ENCODE measurements around the gene DAG1. TPM values are rescaled to one million over a fixed set of nuclear protein-coding genes. Genes with fewer than 3 reads are reported as not detected.

DAG1 gene
- total and polyA plus RNA-seq, 7 experiments from 2014 or later, result 5.4 to 22.3 (median 16.9) TPM

DNA sequence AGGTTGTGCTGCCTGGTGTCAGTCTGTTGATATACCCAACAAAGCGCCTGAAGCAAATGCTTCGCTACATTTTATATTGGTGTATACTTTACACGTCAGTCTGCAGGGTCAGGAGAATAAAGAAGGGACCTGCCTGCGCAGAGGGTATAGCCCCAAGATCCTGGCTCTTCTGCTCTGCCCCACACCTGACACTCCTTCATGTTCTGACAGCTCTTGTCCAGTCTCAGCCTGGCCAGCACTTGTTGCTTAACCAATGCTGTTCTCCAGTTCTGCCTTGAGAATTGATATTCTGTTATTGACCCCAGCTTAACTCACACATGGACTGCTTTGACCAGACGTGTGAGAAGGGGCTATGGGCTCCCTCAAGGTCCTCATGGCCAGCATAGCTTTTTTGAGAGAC is 48.4 kb downstream of the DAG1 start:
- Histone ChIP-seq H3K36me3 (ENCODE audit: control insufficient read depth in 2 of 3, insufficient read depth in 3 of 3, low read length in 3 of 3) (peaks cover 0 to 45% (median 5%) of the 10 kb centered on the region in 3 experiments), H3K27me3 (ENCODE audit: control insufficient read depth in 2 of 2, insufficient read depth in 2 of 2, low read length in 2 of 2) (no peaks in the 10 kb centered on the region), H3K4me1 (ENCODE audit: control insufficient read depth in 2 of 2, insufficient read depth in 2 of 2, low read length in 2 of 2) (no peaks in the 10 kb centered on the region), H3K4me3 (ENCODE audit: low read length) (no peak overlapping the region), H3K27ac (ENCODE audit: low read depth, low read length) (no peak overlapping the region), H3K9me3 (ENCODE audit: control insufficient read depth in 2 of 3, low read length in 3 of 3) (no peaks in the 10 kb centered on the region)
- peaks cover 5 to 34% (median 25%) of the 10 kb centered on the region in 7 donors for H3K4me1 Mint-ChIP-seq
- H3K27me3 Mint-ChIP-seq, result no peaks in the 10 kb centered on the region
- DNase-seq, result no peak
- intact Hi-C loops (cut with micrococcal nuclease), result no loop called here
- ATAC-seq, result no peak
- H3K9me3 Mint-ChIP-seq, result no peaks in the 10 kb centered on the region
- CTCF ChIA-PET, result no interaction called here
- H3K27ac Mint-ChIP-seq, result no peak overlapping the region
- H3K4me3 Mint-ChIP-seq, result no peak overlapping the region
- POLR2A ChIA-PET, result no interaction called here
- H3K36me3 Mint-ChIP-seq, result peaks cover 10 to 55% (median 16%) of the 10 kb centered on the region in 5 donors

DNA sequence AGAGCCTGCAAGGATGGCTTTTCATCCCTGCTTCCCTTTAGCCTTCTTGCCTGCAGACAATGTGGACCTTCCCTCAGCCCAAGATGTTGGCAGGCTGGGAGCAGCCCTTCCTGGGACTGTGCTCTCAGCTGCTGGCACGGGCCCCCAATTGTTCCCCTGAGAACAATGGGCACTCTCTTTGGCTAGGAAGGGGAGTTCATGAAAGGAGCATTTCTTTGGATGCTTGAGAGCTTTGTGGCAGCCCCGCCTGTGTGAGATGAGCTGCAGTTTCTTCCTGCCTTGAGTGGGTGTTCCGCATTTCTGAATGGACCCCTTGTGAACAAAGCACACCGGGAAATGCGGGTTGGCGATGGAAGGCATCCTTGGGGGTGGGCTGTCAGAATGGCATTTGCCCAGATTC is 49.2 kb downstream of the DAG1 start:
- Histone ChIP-seq H3K27ac (ENCODE audit: low read depth, low read length) (no peak overlapping the region), H3K4me1 (ENCODE audit: control insufficient read depth in 2 of 2, insufficient read depth in 2 of 2, low read length in 2 of 2) (no peaks in the 10 kb centered on the region), H3K9me3 (ENCODE audit: control insufficient read depth in 2 of 3, low read length in 3 of 3) (no peaks in the 10 kb centered on the region), H3K36me3 (ENCODE audit: control insufficient read depth in 2 of 3, insufficient read depth in 3 of 3, low read length in 3 of 3) (peaks cover 0 to 40% (median 0%) of the 10 kb centered on the region in 3 experiments), H3K27me3 (ENCODE audit: control insufficient read depth in 2 of 2, insufficient read depth in 2 of 2, low read length in 2 of 2) (no peaks in the 10 kb centered on the region), H3K4me3 (ENCODE audit: low read length) (no peak overlapping the region)
- no peak for DNase-seq
- H3K27me3 Mint-ChIP-seq, result no peaks in the 10 kb centered on the region
- CTCF ChIA-PET, result no interaction called here
- no peak for ATAC-seq
- H3K9me3 Mint-ChIP-seq, result no peaks in the 10 kb centered on the region
- intact Hi-C loops (cut with micrococcal nuclease), result no loop called here
- no peak overlapping the region for H3K27ac Mint-ChIP-seq
- peaks cover 7 to 47% (median 12%) of the 10 kb centered on the region in 5 donors for H3K36me3 Mint-ChIP-seq
- H3K4me1 Mint-ChIP-seq, result peaks cover 5 to 32% (median 26%) of the 10 kb centered on the region in 7 donors
- POLR2A ChIA-PET, result no interaction called here
- no peak overlapping the region for H3K4me3 Mint-ChIP-seq

DNA sequence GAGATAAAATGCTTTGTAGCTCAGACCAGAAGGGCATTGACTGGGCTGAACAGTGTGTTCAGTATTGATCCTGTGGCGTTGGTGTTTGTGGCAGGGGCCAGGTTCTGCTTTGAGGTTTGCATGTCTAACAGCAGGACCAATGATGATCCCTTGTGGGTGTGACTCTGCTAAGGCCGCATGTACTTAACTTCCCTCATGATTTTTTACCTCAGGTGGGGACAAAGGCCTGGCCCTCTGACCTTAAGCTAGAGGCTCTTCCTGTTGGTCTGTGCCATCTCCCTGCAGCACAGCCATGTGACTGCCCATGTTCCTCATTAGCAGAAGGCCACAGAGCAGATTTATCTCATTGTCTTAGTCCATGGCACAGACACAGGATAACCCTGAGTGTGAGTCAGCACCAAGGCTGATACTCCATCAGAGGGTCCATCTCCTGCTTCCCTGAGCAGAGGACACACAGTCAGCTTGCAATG is 49.9 kb downstream of the DAG1 start:
- Histone ChIP-seq H3K27ac (ENCODE audit: low read depth, low read length) (no peak overlapping the region), H3K9me3 (ENCODE audit: control insufficient read depth in 2 of 3, low read length in 3 of 3) (no peaks in the 10 kb centered on the region), H3K36me3 (ENCODE audit: control insufficient read depth in 2 of 3, insufficient read depth in 3 of 3, low read length in 3 of 3) (peaks cover 0 to 40% (median 0%) of the 10 kb centered on the region in 3 experiments), H3K4me1 (ENCODE audit: control insufficient read depth in 2 of 2, insufficient read depth in 2 of 2, low read length in 2 of 2) (no peaks in the 10 kb centered on the region), H3K4me3 (ENCODE audit: low read length) (no peak overlapping the region), H3K27me3 (ENCODE audit: control insufficient read depth in 2 of 2, insufficient read depth in 2 of 2, low read length in 2 of 2) (no peaks in the 10 kb centered on the region)
- DNase-seq (no peak), ATAC-seq (peak; percentile 66)
- H3K36me3 Mint-ChIP-seq, result peaks cover 7 to 46% (median 12%) of the 10 kb centered on the region in 5 donors
- peak overlapping the region in 4 of 9 donors; percentile 6 to 71 (median 49) for H3K27ac Mint-ChIP-seq
- H3K9me3 Mint-ChIP-seq, result no peaks in the 10 kb centered on the region
- H3K4me1 Mint-ChIP-seq, result peaks cover 5 to 32% (median 26%) of the 10 kb centered on the region in 7 donors
- no peaks in the 10 kb centered on the region for H3K27me3 Mint-ChIP-seq
- intact Hi-C loops (cut with micrococcal nuclease), result no loop called here
- no peak overlapping the region for H3K4me3 Mint-ChIP-seq
- CTCF ChIA-PET, result no interaction called here
- POLR2A ChIA-PET, result no interaction called here

DNA sequence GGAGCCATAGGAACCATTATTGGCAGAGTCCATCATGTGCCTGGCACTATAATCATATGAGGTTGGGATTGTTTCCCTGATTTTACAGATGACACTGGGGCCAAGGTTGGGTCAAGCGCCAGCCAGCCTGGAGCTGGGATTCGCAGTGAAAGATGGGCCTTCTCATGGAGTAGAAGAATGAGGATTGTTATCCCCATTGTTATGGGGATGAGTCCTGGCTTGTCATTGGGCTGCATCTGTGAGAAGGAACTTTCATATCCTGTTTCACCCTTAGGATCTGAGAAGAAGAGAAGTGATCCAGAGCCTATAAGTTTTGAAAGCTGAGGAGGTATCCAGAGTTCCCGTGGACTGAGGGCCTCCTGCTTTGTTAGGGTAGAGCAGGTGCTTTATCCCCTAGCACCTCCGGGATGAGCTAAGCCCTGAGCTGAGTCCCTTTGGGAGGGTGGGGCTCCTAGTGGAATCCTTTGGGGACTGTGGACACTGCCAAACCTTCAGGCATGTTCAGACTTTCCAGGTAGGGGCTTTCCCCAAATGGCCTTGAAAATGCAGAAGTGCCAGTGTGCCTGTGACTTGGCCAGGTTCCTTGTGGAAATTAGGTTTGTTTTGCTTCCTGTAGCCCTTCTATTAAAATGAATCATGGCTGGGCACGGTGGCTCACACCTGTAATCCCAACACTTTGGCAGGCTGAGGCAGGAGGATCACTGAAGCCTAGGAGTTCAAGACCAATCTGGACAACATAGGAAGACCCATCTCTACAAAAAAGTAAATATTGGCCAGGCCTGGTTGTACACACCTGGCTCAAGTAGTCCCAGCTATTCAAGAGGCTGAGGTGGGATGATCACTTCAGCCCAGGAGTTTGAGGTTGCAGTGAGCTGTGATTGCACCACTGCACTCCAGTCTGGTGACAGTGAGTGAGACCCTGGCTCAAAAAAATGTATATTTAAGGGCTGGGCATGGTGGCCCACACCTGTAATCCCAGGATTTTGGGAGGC is 54.0 kb downstream of the DAG1 start:
- intact Hi-C loops (cut with micrococcal nuclease), result no loop called here
- Mint-ChIP-seq H3K9me3 (no peaks in the 10 kb centered on the region), H3K27me3 (no peaks in the 10 kb centered on the region), H3K27ac (no peak overlapping the region), H3K4me1 (peaks cover 2 to 28% (median 13%) of the 10 kb centered on the region in 7 donors), H3K36me3 (peaks cover 0 to 21% (median 1%) of the 10 kb centered on the region in 5 donors), H3K4me3 (no peak overlapping the region)
- Histone ChIP-seq H3K36me3 (ENCODE audit: control insufficient read depth in 2 of 3, insufficient read depth in 3 of 3, low read length in 3 of 3) (peaks cover 0 to 13% (median 0%) of the 10 kb centered on the region in 3 experiments), H3K27ac (ENCODE audit: low read depth, low read length) (no peak overlapping the region), H3K27me3 (ENCODE audit: control insufficient read depth in 2 of 2, insufficient read depth in 2 of 2, low read length in 2 of 2) (no peaks in the 10 kb centered on the region), H3K4me1 (ENCODE audit: control insufficient read depth in 2 of 2, insufficient read depth in 2 of 2, low read length in 2 of 2) (no peaks in the 10 kb centered on the region), H3K9me3 (ENCODE audit: control insufficient read depth in 2 of 3, low read length in 3 of 3) (no peaks in the 10 kb centered on the region), H3K4me3 (ENCODE audit: low read length) (no peak overlapping the region)
- POLR2A ChIA-PET, result no interaction called here
- DNase-seq (no peak), ATAC-seq (no peak)
- CTCF ChIA-PET, result interaction anchor here (1.7 kb wide), 1 partner anchor 16 kb away, joined by 4 read pairs; no protein-coding TSS in a partner anchor

DNA sequence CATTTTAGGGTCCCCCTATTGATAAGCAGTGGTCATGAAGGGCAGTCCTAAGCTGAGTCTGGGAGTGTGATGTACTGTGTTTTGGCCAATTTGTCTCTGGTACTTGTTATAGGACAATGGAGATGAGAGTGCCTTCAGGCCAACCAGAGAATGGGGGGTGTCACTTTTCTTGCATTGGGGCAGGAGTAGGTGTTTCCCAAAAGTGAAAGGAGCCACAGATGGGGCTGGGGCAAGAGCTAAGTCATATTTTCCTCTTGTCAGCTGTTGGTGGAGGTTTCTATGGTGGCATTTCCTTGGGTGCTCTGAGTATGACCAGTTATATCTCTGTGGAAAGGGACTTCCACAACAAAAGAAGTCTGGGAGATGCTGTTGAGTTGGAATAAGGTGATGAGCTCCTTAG is 59.5 kb downstream of the DAG1 start:
- Mint-ChIP-seq H3K27ac (peak overlapping the region in 1 of 9 donors; percentile 46), H3K4me1 (peaks cover 2 to 12% (median 6%) of the 10 kb centered on the region in 7 donors), H3K4me3 (no peak overlapping the region), H3K36me3 (peaks cover 4 to 20% (median 9%) of the 10 kb centered on the region in 5 donors), H3K9me3 (no peaks in the 10 kb centered on the region), H3K27me3 (no peaks in the 10 kb centered on the region)
- H3K36me3 ChIP-seq (ENCODE audit: control insufficient read depth in 2 of 3, insufficient read depth in 3 of 3, low read length in 3 of 3), result peaks cover 3 to 35% (median 7%) of the 10 kb centered on the region in 3 experiments
- H3K9me3 ChIP-seq (ENCODE audit: control insufficient read depth in 2 of 3, low read length in 3 of 3), result no peaks in the 10 kb centered on the region
- DNase-seq, result peak in 1 of 9 donors; percentile 32
- intact Hi-C loops (cut with micrococcal nuclease), result no loop called here
- no peak for ATAC-seq
- H3K27me3 ChIP-seq (ENCODE audit: control insufficient read depth in 2 of 2, insufficient read depth in 2 of 2, low read length in 2 of 2), result no peaks in the 10 kb centered on the region
- H3K4me1 ChIP-seq (ENCODE audit: control insufficient read depth in 2 of 2, insufficient read depth in 2 of 2, low read length in 2 of 2), result no peaks in the 10 kb centered on the region
- H3K4me3 ChIP-seq (ENCODE audit: low read length), result no peak overlapping the region
- H3K27ac ChIP-seq (ENCODE audit: low read depth, low read length), result no peak overlapping the region
- POLR2A ChIA-PET, result no interaction called here
- CTCF ChIA-PET, result interaction anchor here (1.1 to 2.9 kb wide), 3 partner anchors 10 to 309 kb away, joined by 4 to 13 read pairs (median 5); no protein-coding TSS in a partner anchor

DNA sequence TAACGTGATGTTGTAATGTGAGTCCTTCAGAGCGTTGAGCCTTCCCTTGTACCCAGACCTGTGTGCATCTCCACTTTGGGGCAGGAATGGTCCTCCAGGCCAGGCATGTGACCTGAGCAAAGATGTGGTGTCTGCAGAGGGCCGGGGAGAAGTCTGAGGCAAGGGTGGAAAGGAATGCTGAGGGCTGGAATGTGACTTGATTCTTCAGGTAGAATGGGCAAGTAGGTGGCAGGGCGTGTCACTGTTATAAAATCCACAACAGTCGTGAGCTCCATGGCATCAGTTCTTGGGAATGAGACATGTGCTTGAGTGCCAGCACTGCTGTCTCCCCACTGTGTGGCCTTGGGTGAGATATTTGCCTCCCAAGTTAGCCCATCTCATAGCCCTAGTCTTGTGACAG is 60.2 kb downstream of the DAG1 start:
- Mint-ChIP-seq H3K27me3 (no peaks in the 10 kb centered on the region), H3K4me1 (peaks cover 2 to 10% (median 6%) of the 10 kb centered on the region in 7 donors), H3K27ac (peak overlapping the region in 1 of 9 donors; percentile 11), H3K4me3 (no peak overlapping the region), H3K36me3 (peaks cover 4 to 20% (median 9%) of the 10 kb centered on the region in 5 donors), H3K9me3 (no peaks in the 10 kb centered on the region)
- ATAC-seq (no peak), DNase-seq (no peak)
- POLR2A ChIA-PET, result no interaction called here
- Histone ChIP-seq H3K4me3 (ENCODE audit: low read length) (no peak overlapping the region), H3K36me3 (ENCODE audit: control insufficient read depth in 2 of 3, insufficient read depth in 3 of 3, low read length in 3 of 3) (peaks cover 3 to 39% (median 7%) of the 10 kb centered on the region in 3 experiments), H3K4me1 (ENCODE audit: control insufficient read depth in 2 of 2, insufficient read depth in 2 of 2, low read length in 2 of 2) (no peaks in the 10 kb centered on the region), H3K9me3 (ENCODE audit: control insufficient read depth in 2 of 3, low read length in 3 of 3) (no peaks in the 10 kb centered on the region), H3K27me3 (ENCODE audit: control insufficient read depth in 2 of 2, insufficient read depth in 2 of 2, low read length in 2 of 2) (no peaks in the 10 kb centered on the region), H3K27ac (ENCODE audit: low read depth, low read length) (no peak overlapping the region)
- intact Hi-C loops (cut with micrococcal nuclease), result no loop called here
- CTCF ChIA-PET, result interaction anchor here (1.1 to 2.9 kb wide), 3 partner anchors 9 to 308 kb away, joined by 4 to 13 read pairs (median 5); no protein-coding TSS in a partner anchor
